ENCODE measurements around the gene REXO2.

REXO2 gene

GRCh38 chr11:114447892-114448291 lies 8.6 kb downstream of the REXO2 start:
- H3K9me3 ChIP-seq (ENCODE audit: control insufficient read depth, low read length) = no peaks in the 10 kb centered on the region
- 0% methylated on average over 1 of the region's 3 CpGs for WGBS
- peaks cover 7 to 88% of the 10 kb centered on the region in 2 experiments for H3K36me3 ChIP-seq (ENCODE audit: control insufficient read depth in 1 of 2, insufficient read depth in 2 of 2, low read depth in 1 of 2, low read length in 2 of 2)
- peak overlapping the region; percentile 76 for H3K27ac ChIP-seq (ENCODE audit: low read length, poor library complexity, severe bottlenecking)
- H3K27me3 ChIP-seq (ENCODE audit: control insufficient read depth in 1 of 2, insufficient read depth in 1 of 2, low read length in 2 of 2) = no peaks in the 10 kb centered on the region
- no peak overlapping the region for H4K91ac ChIP-seq (ENCODE audit: low read length)
- peak; percentile 72 for DNase-seq
- H3K4me2 ChIP-seq (ENCODE audit: low read length, poor library complexity, severe bottlenecking) = no peak overlapping the region
- no peak overlapping the region for H3K14ac ChIP-seq (ENCODE audit: low read length in 2 of 2)
- H3K9ac ChIP-seq (ENCODE audit: low read length) = peak overlapping the region; percentile 1
- H2AK5ac ChIP-seq (ENCODE audit: low read length, severe bottlenecking) = no peak overlapping the region
- H2BK15ac ChIP-seq (ENCODE audit: low read depth, poor library complexity, severe bottlenecking) = no peak overlapping the region
- no peak overlapping the region for H3K4me3 ChIP-seq (ENCODE audit: insufficient read depth in 1 of 2, low read depth in 1 of 2, low read length in 2 of 2)
- H4K8ac ChIP-seq (ENCODE audit: low read length) = no peak overlapping the region
- no peak overlapping the region for H3K23ac ChIP-seq (ENCODE audit: low read length in 2 of 2)
- no peak overlapping the region for H2BK5ac ChIP-seq (ENCODE audit: low read depth, low read length, poor library complexity, severe bottlenecking)
- no peaks in the 10 kb centered on the region for H3K4me1 ChIP-seq (ENCODE audit: control insufficient read depth, insufficient read depth, low read depth, low read length)
- H3K18ac ChIP-seq (ENCODE audit: low read depth in 1 of 2, low read length in 2 of 2) = no peak overlapping the region
- peaks cover 11% of the 10 kb centered on the region for H3K79me1 ChIP-seq (replicated peaks; ENCODE audit: low read length, poor library complexity, severe bottlenecking)
- H2AFZ ChIP-seq (ENCODE audit: low read depth, low read length) = no peak overlapping the region
- H2BK12ac ChIP-seq (ENCODE audit: low read length in 2 of 2) = no peak overlapping the region
- no peak overlapping the region for H3K4ac ChIP-seq (ENCODE audit: low read depth in 1 of 2, low read length in 2 of 2)
- no peak overlapping the region for H2BK120ac ChIP-seq (ENCODE audit: low read depth, low read length)

GRCh38 chr11:114448749-114449482 lies 9.6 kb downstream of the REXO2 start:
- no peaks in the 10 kb centered on the region for H3K4me1 ChIP-seq (ENCODE audit: control insufficient read depth, insufficient read depth, low read depth, low read length)
- H3K23ac ChIP-seq (ENCODE audit: low read length in 2 of 2) = no peak overlapping the region
- H3K36me3 ChIP-seq (ENCODE audit: control insufficient read depth in 1 of 2, insufficient read depth in 2 of 2, low read depth in 1 of 2, low read length in 2 of 2) = peaks cover 13 to 94% of the 10 kb centered on the region in 2 experiments
- H3K27me3 ChIP-seq (ENCODE audit: control insufficient read depth in 1 of 2, insufficient read depth in 1 of 2, low read length in 2 of 2) = no peaks in the 10 kb centered on the region
- H3K4me2 ChIP-seq (ENCODE audit: low read length, poor library complexity, severe bottlenecking) = no peak overlapping the region
- H2BK120ac ChIP-seq (ENCODE audit: low read depth, low read length) = no peak overlapping the region
- no peak overlapping the region for H3K4me3 ChIP-seq (ENCODE audit: insufficient read depth in 1 of 2, low read depth in 1 of 2, low read length in 2 of 2)
- no peak overlapping the region for H3K9ac ChIP-seq (ENCODE audit: low read length)
- H3K18ac ChIP-seq (ENCODE audit: low read depth in 1 of 2, low read length in 2 of 2) = no peak overlapping the region
- H3K9me3 ChIP-seq (ENCODE audit: control insufficient read depth, low read length) = no peaks in the 10 kb centered on the region
- H2BK15ac ChIP-seq (ENCODE audit: low read depth, poor library complexity, severe bottlenecking) = no peak overlapping the region
- no peak overlapping the region for H3K14ac ChIP-seq (ENCODE audit: low read length in 2 of 2)
- H2AK5ac ChIP-seq (ENCODE audit: low read length, severe bottlenecking) = no peak overlapping the region
- no peak overlapping the region for H4K8ac ChIP-seq (ENCODE audit: low read length)
- peak; percentile 39 for DNase-seq
- peaks cover 21% of the 10 kb centered on the region for H3K79me1 ChIP-seq (replicated peaks; ENCODE audit: low read length, poor library complexity, severe bottlenecking)
- H2BK12ac ChIP-seq (ENCODE audit: low read length in 2 of 2) = no peak overlapping the region
- no peak overlapping the region for H3K27ac ChIP-seq (ENCODE audit: low read length, poor library complexity, severe bottlenecking)
- H4K91ac ChIP-seq (ENCODE audit: low read length) = no peak overlapping the region
- 83% methylated on average over 1 of the region's 2 CpGs for WGBS
- no peak overlapping the region for H3K4ac ChIP-seq (ENCODE audit: low read depth in 1 of 2, low read length in 2 of 2)
- no peak overlapping the region for H2BK5ac ChIP-seq (ENCODE audit: low read depth, low read length, poor library complexity, severe bottlenecking)
- H2AFZ ChIP-seq (ENCODE audit: low read depth, low read length) = no peak overlapping the region

GRCh38 chr11:114449845-114450244 lies 10.6 kb downstream of the REXO2 start:
- Histone ChIP-seq H3K4ac (ENCODE audit: low read depth in 1 of 2, low read length in 2 of 2) (no peak overlapping the region), H4K8ac (ENCODE audit: low read length) (no peak overlapping the region), H4K91ac (ENCODE audit: low read length) (no peak overlapping the region), H3K4me3 (ENCODE audit: insufficient read depth in 1 of 2, low read depth in 1 of 2, low read length in 2 of 2) (no peak overlapping the region), H3K4me2 (ENCODE audit: low read length, poor library complexity, severe bottlenecking) (no peak overlapping the region), H3K23ac (ENCODE audit: low read length in 2 of 2) (no peak overlapping the region), H3K27ac (ENCODE audit: low read length, poor library complexity, severe bottlenecking) (no peak overlapping the region), H3K36me3 (ENCODE audit: control insufficient read depth in 1 of 2, insufficient read depth in 2 of 2, low read depth in 1 of 2, low read length in 2 of 2) (peaks cover 16 to 89% of the 10 kb centered on the region in 2 experiments), H3K4me1 (ENCODE audit: control insufficient read depth, insufficient read depth, low read depth, low read length) (no peaks in the 10 kb centered on the region), H3K14ac (ENCODE audit: low read length in 2 of 2) (no peak overlapping the region), H2BK120ac (ENCODE audit: low read depth, low read length) (no peak overlapping the region), H3K79me1 (replicated peaks; ENCODE audit: low read length, poor library complexity, severe bottlenecking) (peaks cover 23% of the 10 kb centered on the region), H2BK5ac (ENCODE audit: low read depth, low read length, poor library complexity, severe bottlenecking) (no peak overlapping the region), H3K9me3 (ENCODE audit: control insufficient read depth, low read length) (no peaks in the 10 kb centered on the region), H2BK15ac (ENCODE audit: low read depth, poor library complexity, severe bottlenecking) (no peak overlapping the region), H2BK12ac (ENCODE audit: low read length in 2 of 2) (no peak overlapping the region), H2AFZ (ENCODE audit: low read depth, low read length) (no peak overlapping the region), H3K9ac (ENCODE audit: low read length) (no peak overlapping the region), H3K27me3 (ENCODE audit: control insufficient read depth in 1 of 2, insufficient read depth in 1 of 2, low read length in 2 of 2) (no peaks in the 10 kb centered on the region), H3K18ac (ENCODE audit: low read depth in 1 of 2, low read length in 2 of 2) (no peak overlapping the region), H2AK5ac (ENCODE audit: low read length, severe bottlenecking) (no peak overlapping the region)
- no peak for DNase-seq
- 94% methylated on average over 6 of the region's 6 CpGs for WGBS

- Histone ChIP-seq H3K4me3 (ENCODE audit: insufficient read depth in 1 of 2, low read depth in 1 of 2, low read length in 2 of 2) (no peak overlapping the region), H3K4me2 (ENCODE audit: low read length, poor library complexity, severe bottlenecking) (no peak overlapping the region), H2BK5ac (ENCODE audit: low read depth, low read length, poor library complexity, severe bottlenecking) (no peak overlapping the region), H3K27ac (ENCODE audit: low read length, poor library complexity, severe bottlenecking) (no peak overlapping the region), H2BK12ac (ENCODE audit: low read length in 2 of 2) (no peak overlapping the region), H2AFZ (ENCODE audit: low read depth, low read length) (no peak overlapping the region), H3K4ac (ENCODE audit: low read depth in 1 of 2, low read length in 2 of 2) (no peak overlapping the region), H3K27me3 (ENCODE audit: control insufficient read depth in 1 of 2, insufficient read depth in 1 of 2, low read length in 2 of 2) (no peaks in the 10 kb centered on the region), H3K23ac (ENCODE audit: low read length in 2 of 2) (no peak overlapping the region), H4K8ac (ENCODE audit: low read length) (no peak overlapping the region), H3K9me3 (ENCODE audit: control insufficient read depth, low read length) (no peaks in the 10 kb centered on the region), H4K91ac (ENCODE audit: low read length) (no peak overlapping the region), H3K79me1 (replicated peaks; ENCODE audit: low read length, poor library complexity, severe bottlenecking) (peaks cover 29% of the 10 kb centered on the region), H3K36me3 (ENCODE audit: control insufficient read depth in 1 of 2, insufficient read depth in 2 of 2, low read depth in 1 of 2, low read length in 2 of 2) (peaks cover 13 to 87% of the 10 kb centered on the region in 2 experiments), H3K4me1 (ENCODE audit: control insufficient read depth, insufficient read depth, low read depth, low read length) (no peaks in the 10 kb centered on the region), H2AK5ac (ENCODE audit: low read length, severe bottlenecking) (no peak overlapping the region), H3K9ac (ENCODE audit: low read length) (no peak overlapping the region), H2BK15ac (ENCODE audit: low read depth, poor library complexity, severe bottlenecking) (no peak overlapping the region), H3K14ac (ENCODE audit: low read length in 2 of 2) (no peak overlapping the region), H2BK120ac (ENCODE audit: low read depth, low read length) (no peak overlapping the region), H3K18ac (ENCODE audit: low read depth in 1 of 2, low read length in 2 of 2) (no peak overlapping the region)
- WGBS = 94% methylated on average over 2 of the region's 3 CpGs
- DNase-seq = no peak
These were observed 13.1 kb downstream of the REXO2 start for GRCh38 chr11:114452399-114452798.
